Left kidney (tissue), 2 donors: ENCODE measurements around the gene FN1. TPM values are rescaled to one million over a fixed set of nuclear protein-coding genes. Genes with fewer than 3 reads are reported as not detected.

Source experiments
- DNase-seq: peaks from one replicate; pipeline ENCODE4 v3.0.0-alpha.2; 2013
- polyA plus RNA-seq: library from polyadenylated mRNA; unstranded; fragments of 120-200 nt; gene quantifications from one replicate; pipeline ENCODE4 v1.2.1, GENCODE V29; 2013; ENCODE audit not compliant: insufficient read length

FN1 gene
- polyA plus RNA-seq, 1 donor: 550 TPM

- no peak for DNase-seq
Observed at GRCh38 chr2:215384710-215385109, 51.2 kb downstream of the FN1 start.

GRCh38 chr2:215383652-215384279, 52.1 kb downstream of the FN1 start:
- DNase-seq: no peak

DNA sequence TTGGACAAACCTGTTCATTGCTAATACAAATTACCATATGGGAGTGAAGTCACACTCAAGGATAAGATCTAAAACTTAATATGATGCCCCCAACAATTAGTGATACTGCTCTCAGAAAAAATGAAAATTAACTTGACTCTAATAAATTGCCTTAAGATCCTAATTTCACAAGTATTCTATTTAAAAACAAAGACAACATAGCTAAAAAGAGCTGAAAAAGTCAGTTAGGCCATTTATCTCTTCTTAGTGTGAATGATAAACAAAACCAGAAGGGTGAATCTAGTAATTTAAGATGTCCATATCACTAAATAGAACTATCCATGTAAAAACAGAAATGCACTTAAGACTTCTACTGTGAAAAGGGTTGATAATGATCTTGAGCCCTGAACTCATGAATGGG, 53.4 kb downstream of the FN1 start:
- no peak for DNase-seq

GRCh38 chr2:215382011-215382410, 53.9 kb downstream of the FN1 start:
- no peak for DNase-seq

GRCh38 chr2:215380699-215381098, 55.2 kb downstream of the FN1 start:
- DNase-seq: no peak

GRCh38 chr2:215379948-215380347, 55.9 kb downstream of the FN1 start:
- DNase-seq: no peak

GRCh38 chr2:215379039-215379438, 56.8 kb downstream of the FN1 start:
- no peak for DNase-seq

GRCh38 chr2:215378045-215378444, 57.8 kb downstream of the FN1 start:
- DNase-seq: no peak

DNA sequence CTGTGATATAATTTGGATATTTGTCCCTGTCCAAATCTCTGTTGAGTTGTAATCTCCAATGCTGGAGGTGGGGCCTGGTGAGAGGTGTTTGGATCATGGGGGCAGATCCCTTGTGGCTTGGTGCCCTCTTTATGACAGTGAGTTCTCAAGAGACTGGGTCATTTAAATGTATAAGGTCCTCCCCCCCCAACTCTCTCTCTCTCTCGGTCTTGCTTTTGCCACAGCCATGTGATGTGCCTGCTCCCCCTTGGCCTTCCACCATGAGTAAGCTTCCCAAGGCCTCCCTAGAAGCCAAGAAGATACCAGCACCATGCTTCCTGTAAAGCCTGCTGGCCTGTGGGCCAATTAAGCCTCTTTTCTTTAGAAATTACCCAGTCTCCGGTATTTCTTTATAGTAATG, 58.6 kb downstream of the FN1 start:
- DNase-seq: no peak

DNA sequence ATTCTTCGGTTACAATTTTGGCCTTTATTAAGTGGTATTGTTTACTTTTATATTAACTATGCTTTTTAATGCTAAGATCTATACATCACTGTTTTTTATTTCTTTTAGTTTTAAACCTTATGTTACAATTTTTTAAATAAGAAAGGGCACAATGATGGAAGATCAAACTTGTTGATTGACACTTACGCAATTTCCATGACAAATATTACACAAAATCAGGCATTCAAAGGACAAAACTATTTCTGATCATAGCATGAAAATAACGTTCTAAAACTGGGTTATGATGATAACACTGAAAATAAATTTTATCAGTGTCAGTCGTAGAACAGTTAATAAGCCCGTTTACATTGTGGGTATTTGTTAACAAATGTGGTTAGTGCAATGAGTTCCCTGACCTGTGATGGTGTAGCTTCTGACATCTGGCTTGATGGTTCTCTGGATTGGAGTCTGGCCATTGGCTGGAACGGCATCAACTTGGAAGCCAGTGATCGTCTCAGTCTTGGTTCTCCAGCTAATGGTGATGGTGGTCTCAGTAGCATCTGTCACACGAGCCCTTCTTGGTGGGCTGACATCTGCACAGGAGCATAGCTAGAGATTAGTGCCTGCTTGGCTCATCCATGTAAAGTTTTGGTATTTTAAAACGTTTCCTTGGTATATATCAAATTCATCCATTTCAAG, 59.6 kb downstream of the FN1 start:
- DNase-seq: no peak

DNA sequence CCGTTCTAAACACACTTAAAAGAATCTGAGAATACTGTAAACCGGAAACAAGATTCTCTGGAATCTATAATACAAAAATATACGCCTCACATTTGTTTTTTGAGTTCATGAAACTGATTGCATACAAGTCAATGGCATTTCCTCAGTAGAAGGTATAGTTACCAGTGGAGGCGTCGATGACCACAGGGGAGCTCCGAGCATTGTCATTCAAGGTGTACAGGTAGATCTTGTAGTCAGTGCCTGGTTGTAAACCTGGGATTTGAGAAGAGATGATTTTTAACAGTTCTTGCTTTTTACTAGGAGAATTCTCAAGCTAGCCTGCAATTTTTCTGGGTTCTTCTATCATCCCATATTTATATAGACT, 60.4 kb downstream of the FN1 start:
- DNase-seq: no peak

GRCh38 chr2:215374642-215375466, 61.0 kb downstream of the FN1 start:
- no peak for DNase-seq

- no peak for DNase-seq
Observed at GRCh38 chr2:215374002-215374401, 61.9 kb downstream of the FN1 start.

- no peak for DNase-seq
Observed at GRCh38 chr2:215372968-215373649, 62.8 kb downstream of the FN1 start.

GRCh38 chr2:215371915-215372897, 63.7 kb downstream of the FN1 start:
- DNase-seq: no peak

DNA sequence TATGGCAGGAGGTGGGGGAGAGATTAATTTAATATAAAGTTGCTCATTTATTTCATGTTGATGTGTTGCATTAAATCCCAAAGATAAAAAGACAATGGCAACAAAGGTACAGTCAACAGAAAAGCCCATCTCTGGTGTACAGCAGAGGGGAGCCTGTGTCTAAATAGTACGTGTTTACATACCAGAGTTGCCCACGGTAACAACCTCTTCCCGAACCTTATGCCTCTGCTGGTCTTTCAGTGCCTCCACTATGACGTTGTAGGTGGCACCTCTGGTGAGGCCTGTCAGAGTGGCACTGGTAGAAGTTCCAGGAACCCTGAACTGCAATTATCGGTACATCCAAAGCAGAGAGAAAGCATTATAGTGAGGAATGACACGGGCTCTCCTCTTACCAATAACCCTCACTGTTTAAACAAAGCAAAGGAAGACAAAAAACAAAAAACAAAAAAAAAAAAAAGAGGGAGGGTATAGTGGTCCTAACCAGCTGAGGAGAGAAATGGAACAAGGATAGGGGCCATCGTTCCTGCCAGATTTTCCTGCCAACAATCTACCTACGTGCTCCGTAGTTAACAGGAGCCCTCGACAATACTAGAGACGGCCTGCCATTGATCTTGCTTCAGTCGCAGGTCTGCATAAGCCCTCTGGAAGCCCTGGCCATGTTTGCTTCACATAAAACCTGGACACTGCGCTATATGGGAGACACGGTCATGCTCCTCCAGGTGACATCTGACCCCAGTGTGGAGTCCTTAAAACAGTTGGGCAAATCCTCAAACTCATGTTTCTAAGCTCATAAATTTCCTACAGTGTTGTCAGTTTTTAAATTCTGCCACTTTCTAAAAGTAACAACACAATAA, 65.5 kb downstream of the FN1 start:
- DNase-seq: no peak

GRCh38 chr2:215369181-215369760, 66.6 kb downstream of the FN1 start:
- no peak for DNase-seq

GRCh38 chr2:215368493-215368809, 67.4 kb downstream of the FN1 start:
- DNase-seq: no peak

DNA sequence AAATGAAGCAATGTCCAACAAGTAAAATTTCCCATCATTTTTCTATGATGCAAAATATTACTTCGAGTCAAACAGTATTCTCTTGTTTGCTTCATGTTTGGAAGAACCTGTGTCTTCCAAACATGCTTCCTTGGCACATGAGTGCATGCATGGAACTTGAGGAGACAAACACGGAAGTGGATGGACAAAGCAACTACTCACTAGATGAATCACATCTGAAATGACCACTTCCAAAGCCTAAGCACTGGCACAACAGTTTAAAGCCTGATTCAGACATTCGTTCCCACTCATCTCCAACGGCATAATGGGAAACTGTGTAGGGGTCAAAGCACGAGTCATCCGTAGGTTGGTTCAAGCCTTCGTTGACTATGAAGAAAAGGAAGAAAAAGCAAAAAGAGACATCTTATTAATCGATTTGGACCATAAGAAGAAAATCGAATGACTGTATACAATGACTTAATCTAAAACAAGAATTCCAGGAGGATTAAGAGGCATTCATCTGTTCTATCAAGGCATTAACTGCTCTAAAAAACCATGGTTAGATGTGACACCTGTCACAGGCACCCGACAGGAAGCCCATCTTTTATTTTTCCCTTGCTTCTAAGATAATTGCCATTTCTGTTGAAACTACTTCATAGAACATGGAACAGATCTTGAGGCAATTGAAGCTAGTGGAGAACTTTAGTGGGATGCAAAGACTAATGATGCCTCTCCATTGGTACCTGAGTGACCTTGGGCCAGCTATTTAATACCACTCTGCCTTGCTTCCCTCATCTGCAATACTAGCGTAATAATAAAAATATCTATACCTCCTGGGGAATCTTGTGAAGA, 68.0 kb downstream of the FN1 start:
- DNase-seq: no peak
